ENCODE results near the gene SND1.

Gene SND1

DNA sequence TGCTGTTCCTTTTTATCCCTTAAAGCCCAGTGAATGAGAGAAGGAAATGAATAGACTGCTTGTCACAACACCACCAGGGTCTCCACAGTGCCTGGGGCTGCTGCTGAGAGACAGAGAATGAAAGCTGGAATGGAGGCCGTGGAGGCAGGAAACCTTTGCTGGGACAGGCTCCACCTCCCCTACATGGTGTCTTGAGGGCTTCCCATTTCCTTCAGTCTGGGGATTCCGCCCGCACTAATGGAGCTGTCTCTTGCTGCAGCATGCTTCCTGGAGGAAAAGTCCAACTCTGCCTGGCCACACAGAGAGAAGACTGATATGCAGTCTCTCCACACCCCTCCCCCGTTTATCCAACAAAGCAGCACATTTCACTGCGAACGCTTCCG is 324.7 kb downstream of the SND1 start:
- Histone ChIP-seq H3K4me1 (ENCODE audit: control insufficient read depth, insufficient read depth, low read length) (no peaks in the 10 kb centered on the region), H3K9me3 (ENCODE audit: control insufficient read depth, insufficient read depth, low read depth, low read length) (no peaks in the 10 kb centered on the region), H3K36me3 (ENCODE audit: control insufficient read depth in 2 of 2, insufficient read depth in 1 of 2, low read length in 2 of 2) (no peaks in the 10 kb centered on the region), H3K4me3 (ENCODE audit: low read depth, low read length) (no peak overlapping the region), H3K27ac (ENCODE audit: extremely low read depth, low read depth, low read length) (no peak overlapping the region)
- ChIA-PET CTCF (no interaction called here), POLR2A (no interaction called here)
- no peak for TF ChIP-seq ZNF311 (tag by site-specific recombination; IDR thresholded peaks at IDR 0.05; ENCODE audit: borderline replicate concordance)
- no peak for TF ChIP-seq ZNF114 (tag by site-specific recombination; IDR thresholded peaks at IDR 0.05)
- no peak for TF ChIP-seq ZNF146 (tag by site-specific recombination; IDR thresholded peaks at IDR 0.05)
- TF ChIP-seq, protein P1, sequence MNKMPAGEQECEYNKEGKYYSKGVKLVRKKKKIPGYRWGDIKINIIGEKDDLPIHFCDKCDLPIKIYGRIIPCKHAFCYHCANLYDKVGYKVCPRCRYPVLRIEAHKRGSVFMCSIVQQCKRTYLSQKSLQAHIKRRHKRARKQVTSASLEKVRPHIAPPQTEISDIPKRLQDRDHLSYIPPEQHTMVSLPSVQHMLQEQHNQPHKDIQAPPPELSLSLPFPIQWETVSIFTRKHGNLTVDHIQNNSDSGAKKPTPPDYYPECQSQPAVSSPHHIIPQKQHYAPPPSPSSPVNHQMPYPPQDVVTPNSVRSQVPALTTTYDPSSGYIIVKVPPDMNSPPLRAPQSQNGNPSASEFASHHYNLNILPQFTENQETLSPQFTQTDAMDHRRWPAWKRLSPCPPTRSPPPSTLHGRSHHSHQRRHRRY (tag by site-specific recombination; IDR thresholded peaks at IDR 0.05) = no peak
- no peak for TF ChIP-seq ZNF548 (tag by site-specific recombination; IDR thresholded peaks at IDR 0.05)
- TF ChIP-seq ZNF394 (tag by site-specific recombination; IDR thresholded peaks at IDR 0.05; ENCODE audit: borderline replicate concordance) = no peak
- TF ChIP-seq, protein P2, sequence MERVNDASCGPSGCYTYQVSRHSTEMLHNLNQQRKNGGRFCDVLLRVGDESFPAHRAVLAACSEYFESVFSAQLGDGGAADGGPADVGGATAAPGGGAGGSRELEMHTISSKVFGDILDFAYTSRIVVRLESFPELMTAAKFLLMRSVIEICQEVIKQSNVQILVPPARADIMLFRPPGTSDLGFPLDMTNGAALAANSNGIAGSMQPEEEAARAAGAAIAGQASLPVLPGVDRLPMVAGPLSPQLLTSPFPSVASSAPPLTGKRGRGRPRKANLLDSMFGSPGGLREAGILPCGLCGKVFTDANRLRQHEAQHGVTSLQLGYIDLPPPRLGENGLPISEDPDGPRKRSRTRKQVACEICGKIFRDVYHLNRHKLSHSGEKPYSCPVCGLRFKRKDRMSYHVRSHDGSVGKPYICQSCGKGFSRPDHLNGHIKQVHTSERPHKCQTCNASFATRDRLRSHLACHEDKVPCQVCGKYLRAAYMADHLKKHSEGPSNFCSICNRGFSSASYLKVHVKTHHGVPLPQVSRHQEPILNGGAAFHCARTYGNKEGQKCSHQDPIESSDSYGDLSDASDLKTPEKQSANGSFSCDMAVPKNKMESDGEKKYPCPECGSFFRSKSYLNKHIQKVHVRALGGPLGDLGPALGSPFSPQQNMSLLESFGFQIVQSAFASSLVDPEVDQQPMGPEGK (tag by site-specific recombination; IDR thresholded peaks at IDR 0.05) = no peak
- no peak for TF ChIP-seq MYNN (tag by site-specific recombination; IDR thresholded peaks at IDR 0.05; ENCODE audit: borderline replicate concordance)
- TF ChIP-seq, protein P3, sequence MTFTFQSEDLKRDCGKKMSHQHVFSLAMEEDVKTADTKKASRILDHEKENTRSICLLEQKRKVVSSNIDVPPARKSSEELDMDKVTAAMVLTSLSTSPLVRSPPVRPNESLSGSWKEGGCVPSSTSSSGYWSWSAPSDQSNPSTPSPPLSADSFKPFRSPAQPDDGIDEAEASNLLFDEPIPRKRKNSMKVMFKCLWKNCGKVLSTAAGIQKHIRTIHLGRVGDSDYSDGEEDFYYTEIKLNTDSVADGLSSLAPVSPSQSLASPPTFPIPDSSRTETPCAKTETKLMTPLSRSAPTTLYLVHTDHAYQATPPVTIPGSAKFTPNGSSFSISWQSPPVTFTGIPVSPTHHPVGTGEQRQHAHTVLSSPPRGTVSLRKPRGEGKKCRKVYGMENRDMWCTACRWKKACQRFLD (tag by site-specific recombination; IDR thresholded peaks at IDR 0.05) = no peak
- no peak for TF ChIP-seq SCRT2 (tag by site-specific recombination; IDR thresholded peaks at IDR 0.05)
- TF ChIP-seq ZNF214 (tag by site-specific recombination; IDR thresholded peaks at IDR 0.05; ENCODE audit: borderline replicate concordance) = no peak
- TF ChIP-seq ZNF621 (tag by site-specific recombination; IDR thresholded peaks at IDR 0.05) = no peak
- TF ChIP-seq ZNF529 (tag by site-specific recombination; IDR thresholded peaks at IDR 0.05; ENCODE audit: insufficient replicate concordance) = no peak

DNA sequence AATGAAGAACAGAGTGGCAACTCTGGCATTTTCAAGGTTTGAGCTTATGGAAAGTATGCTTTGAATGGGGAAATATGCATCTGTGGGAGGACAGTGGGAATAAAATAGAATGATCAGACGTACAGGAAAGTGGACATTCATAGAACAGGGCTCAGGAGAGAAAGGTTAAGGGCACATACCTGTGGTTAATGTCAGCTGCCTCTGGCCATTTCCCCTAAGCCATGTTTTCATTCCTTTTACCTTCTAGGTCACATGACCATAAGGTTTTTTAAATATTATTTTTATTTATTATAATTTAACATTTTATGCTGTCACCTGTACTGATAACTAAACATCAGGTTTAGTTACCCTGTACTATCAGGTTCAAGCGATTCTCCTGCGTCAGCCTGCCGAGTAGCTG is 326.4 kb downstream of the SND1 start:
- H3K4me3 ChIP-seq (ENCODE audit: low read depth, low read length) = no peak overlapping the region
- H3K4me1 ChIP-seq (ENCODE audit: control insufficient read depth, insufficient read depth, low read length) = no peaks in the 10 kb centered on the region
- no peaks in the 10 kb centered on the region for H3K9me3 ChIP-seq (ENCODE audit: control insufficient read depth, insufficient read depth, low read depth, low read length)
- POLR2A ChIA-PET = no interaction called here
- CTCF ChIA-PET = interaction anchor here (0.6 kb wide), 1 partner anchor 16 kb away, joined by 4 read pairs; no protein-coding TSS in a partner anchor
- TF ChIP-seq WT1 (tag by site-specific recombination; IDR thresholded peaks at IDR 0.05) = no peak
- TF ChIP-seq OVOL3 (tag by site-specific recombination; IDR thresholded peaks at IDR 0.05) = no peak
- TF ChIP-seq ZNF214 (tag by site-specific recombination; IDR thresholded peaks at IDR 0.05; ENCODE audit: borderline replicate concordance) = no peak
- TF ChIP-seq PBX3 (CRISPR knock-in tag; IDR thresholded peaks at IDR 0.05) = no peak
- TF ChIP-seq ZNF350 (tag by site-specific recombination; IDR thresholded peaks at IDR 0.05) = no peak
- no peak for TF ChIP-seq ZNF302 (tag by site-specific recombination; IDR thresholded peaks at IDR 0.05; ENCODE audit: low read depth)
- no peak for TF ChIP-seq SETDB1 (IDR thresholded peaks at IDR 0.05; ENCODE audit: insufficient read length, low read length)
- no peak for TF ChIP-seq ZNF747 (tag by site-specific recombination; IDR thresholded peaks at IDR 0.05)
- no peak for TF ChIP-seq ZNF514 (tag by site-specific recombination; IDR thresholded peaks at IDR 0.05)
- no peak for TF ChIP-seq ZNF626 (tag by site-specific recombination; IDR thresholded peaks at IDR 0.05)
- no peak for TF ChIP-seq ZNF670 (tag by site-specific recombination; IDR thresholded peaks at IDR 0.05; ENCODE audit: low read depth)
- TF ChIP-seq ZNF274 (IDR thresholded peaks at IDR 0.05; ENCODE audit: low read length) = no peak
- TF ChIP-seq ZNF274 (tag by site-specific recombination; IDR thresholded peaks at IDR 0.05; ENCODE audit: borderline replicate concordance) = no peak
- H3K27ac ChIP-seq (ENCODE audit: extremely low read depth, low read depth, low read length) = no peak overlapping the region
- no peaks in the 10 kb centered on the region for H3K36me3 ChIP-seq (ENCODE audit: control insufficient read depth in 2 of 2, insufficient read depth in 1 of 2, low read length in 2 of 2)
